Measurements from ENCODE around the gene ZNF280D.

- TF ChIP-seq CTCF (IDR thresholded peaks at IDR 0.05) (no peak), POLR2A (IDR thresholded peaks at IDR 0.05) (no peak)
These were observed 8.2 kb upstream of the ZNF280D start for GRCh38 chr15:56741541-56741940.
